GM23338 (cell line): ENCODE measurements around the gene TMEM214.

ENCODE experiments used
- CTCF ChIP-seq, 2 experiments: fragments of 200-600 bp in 1 of 2; sonication (generic) in 1 of 2; conservative IDR thresholded peaks; 2 replicates each; pipeline versions ENCODE4 v1.5.1 to v1.6.1; 2016 to 2017; ENCODE audit warnings: antibody characterized with exemption in 2 of 2, low read depth in 2 of 2, mild to moderate bottlenecking in 2 of 2, moderate library complexity in 1 of 2
- EZH2phosphoT487 ChIP-seq: fragments of 200-600 bp; sonication (generic); IDR thresholded peaks from one replicate; pipeline ENCODE4 v1.8.1; 2018; ENCODE audit warnings: antibody characterized with exemption; ENCODE audit not compliant: unreplicated experiment
- POLR2AphosphoS5 ChIP-seq: IDR thresholded peaks from 2 replicates; pipeline ENCODE4 v1.6.1; 2016; ENCODE audit warnings: antibody characterized with exemption, low read depth
- TF ChIP-seq, protein P1 (sequence below): IDR thresholded peaks from one replicate; pipeline ENCODE4 v1.6.1; 2018; ENCODE audit warnings: antibody characterized with exemption; ENCODE audit not compliant: unreplicated experiment

- no peak for TF ChIP-seq CTCF (conservative IDR thresholded peaks at IDR 0.05; ENCODE audit: low read depth in 2 of 2)
- TF ChIP-seq EZH2phosphoT487 = no peak
- TF ChIP-seq, protein P1, sequence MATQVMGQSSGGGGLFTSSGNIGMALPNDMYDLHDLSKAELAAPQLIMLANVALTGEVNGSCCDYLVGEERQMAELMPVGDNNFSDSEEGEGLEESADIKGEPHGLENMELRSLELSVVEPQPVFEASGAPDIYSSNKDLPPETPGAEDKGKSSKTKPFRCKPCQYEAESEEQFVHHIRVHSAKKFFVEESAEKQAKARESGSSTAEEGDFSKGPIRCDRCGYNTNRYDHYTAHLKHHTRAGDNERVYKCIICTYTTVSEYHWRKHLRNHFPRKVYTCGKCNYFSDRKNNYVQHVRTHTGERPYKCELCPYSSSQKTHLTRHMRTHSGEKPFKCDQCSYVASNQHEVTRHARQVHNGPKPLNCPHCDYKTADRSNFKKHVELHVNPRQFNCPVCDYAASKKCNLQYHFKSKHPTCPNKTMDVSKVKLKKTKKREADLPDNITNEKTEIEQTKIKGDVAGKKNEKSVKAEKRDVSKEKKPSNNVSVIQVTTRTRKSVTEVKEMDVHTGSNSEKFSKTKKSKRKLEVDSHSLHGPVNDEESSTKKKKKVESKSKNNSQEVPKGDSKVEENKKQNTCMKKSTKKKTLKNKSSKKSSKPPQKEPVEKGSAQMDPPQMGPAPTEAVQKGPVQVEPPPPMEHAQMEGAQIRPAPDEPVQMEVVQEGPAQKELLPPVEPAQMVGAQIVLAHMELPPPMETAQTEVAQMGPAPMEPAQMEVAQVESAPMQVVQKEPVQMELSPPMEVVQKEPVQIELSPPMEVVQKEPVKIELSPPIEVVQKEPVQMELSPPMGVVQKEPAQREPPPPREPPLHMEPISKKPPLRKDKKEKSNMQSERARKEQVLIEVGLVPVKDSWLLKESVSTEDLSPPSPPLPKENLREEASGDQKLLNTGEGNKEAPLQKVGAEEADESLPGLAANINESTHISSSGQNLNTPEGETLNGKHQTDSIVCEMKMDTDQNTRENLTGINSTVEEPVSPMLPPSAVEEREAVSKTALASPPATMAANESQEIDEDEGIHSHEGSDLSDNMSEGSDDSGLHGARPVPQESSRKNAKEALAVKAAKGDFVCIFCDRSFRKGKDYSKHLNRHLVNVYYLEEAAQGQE = no peak
- TF ChIP-seq POLR2AphosphoS5 = no peak
Observed at GRCh38 chr2:26998323-26998722, 34.4 kb upstream of the TMEM214 start.
